ENCODE measurements around the gene PADI6.

DNA sequence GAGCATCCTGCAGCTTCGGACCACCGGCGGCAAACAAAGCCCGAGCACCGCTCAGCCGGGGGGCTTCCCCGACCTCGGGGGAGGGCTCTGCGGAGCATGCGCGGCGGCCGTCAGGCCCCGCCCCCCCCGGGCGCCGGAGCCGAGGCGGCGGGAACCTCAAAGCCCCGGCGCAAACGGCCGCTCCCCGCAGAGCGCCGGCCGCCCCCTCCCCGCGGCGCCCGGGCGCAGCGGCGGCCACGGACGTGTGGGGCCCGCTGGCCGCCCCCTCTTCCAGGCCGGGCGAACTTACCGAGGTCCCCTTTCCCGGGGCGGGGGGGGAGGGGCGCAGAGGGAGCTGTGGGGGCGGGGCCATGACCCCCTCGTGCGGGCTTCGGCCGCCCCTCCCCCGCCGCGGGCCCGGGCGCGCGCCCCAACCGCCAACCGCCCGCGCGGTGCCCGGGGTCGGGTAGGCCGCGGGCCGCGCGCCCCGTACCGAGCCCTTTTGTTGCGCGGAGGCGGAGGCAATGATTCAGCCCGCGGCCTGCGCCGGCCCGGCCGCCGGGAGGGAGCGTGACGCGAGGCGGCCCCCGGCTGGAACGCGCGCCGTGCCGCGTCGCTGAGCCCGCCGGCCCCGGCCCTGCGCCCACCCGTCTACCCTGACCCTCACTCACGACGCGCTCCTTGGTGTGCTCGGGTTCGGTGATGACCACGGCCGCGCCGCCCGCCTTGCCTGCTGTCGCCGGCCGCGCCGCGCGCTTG is 65.8 kb downstream of the PADI6 start:
- TF ChIP-seq CTCF (IDR thresholded peaks at IDR 0.05; ENCODE audit: poor library complexity) (no peak), EZH2 (IDR thresholded peaks at IDR 0.05; ENCODE audit: borderline replicate concordance) (no peak), EZH2phosphoT487 (IDR thresholded peaks at IDR 0.05; ENCODE audit: low read depth, severe bottlenecking, unreplicated experiment) (no peak)

All from hepatocyte (in vitro differentiated cells).